Neural cell (in vitro differentiated cells): ENCODE results near the gene GINS1. TPM values are rescaled to one million over a fixed set of nuclear protein-coding genes. Genes with fewer than 3 reads are reported as not detected.

ENCODE experiments used
- H2AFZ ChIP-seq: fragments of 200-600, 300-800 bp; sonication (generic), shearing (Covaris generic); 2 replicates; pipeline ENCODE4 v1.6.0; 2014; ENCODE audit warnings: low read depth, mild to moderate bottlenecking, antibody characterized with exemption, low read length, moderate library complexity
- H3F3A ChIP-seq: fragments of 200-600 bp; shearing (Covaris generic); 2 replicates; pipeline ENCODE4 v1.6.1; 2016; ENCODE audit warnings: mild to moderate bottlenecking, moderate library complexity, mixed read lengths, antibody characterized with exemption, low read length; ENCODE audit not compliant: insufficient read depth, poor library complexity, severe bottlenecking
- H3K27ac ChIP-seq: fragments of 200-600, 300-800 bp; sonication (generic), shearing (Covaris generic); 2 replicates; pipeline ENCODE4 v1.5.1; 2014; ENCODE audit warnings: mild to moderate bottlenecking, low read length, moderate library complexity
- H3K27me3 ChIP-seq: fragments of 300-800, 200-600 bp; sonication (generic), shearing (Covaris generic); 2 replicates; pipeline ENCODE4 v1.6.0; 2014; ENCODE audit warnings: mild to moderate bottlenecking, low read depth, low read length, moderate library complexity; ENCODE audit not compliant: insufficient read depth
- H3K36me3 ChIP-seq: fragments of 300-800, 200-600 bp; sonication (generic), shearing (Covaris generic); 2 replicates; pipeline ENCODE4 v1.5.1; 2014; ENCODE audit warnings: mild to moderate bottlenecking, antibody characterized with exemption, low read length, moderate library complexity; ENCODE audit not compliant: insufficient read depth
- H3K4me2 ChIP-seq: fragments of 300-800, 200-600 bp; sonication (generic), shearing (Covaris generic); 2 replicates; pipeline ENCODE4 v1.6.0; 2014; ENCODE audit warnings: mild to moderate bottlenecking, low read length
- H3K4me3 ChIP-seq: fragments of 300-800, 200-600 bp; sonication (generic), shearing (Covaris generic); 2 replicates; pipeline ENCODE4 v1.5.1; 2014; ENCODE audit warnings: mild to moderate bottlenecking, low read length, moderate library complexity
- H3K79me2 ChIP-seq: fragments of 200-600 bp; shearing (Covaris generic); replicated peaks from 2 replicates; pipeline ENCODE4 v1.6.0; 2014; ENCODE audit warnings: mild to moderate bottlenecking, low read length, moderate library complexity; ENCODE audit not compliant: insufficient read depth
- H3K9ac ChIP-seq: fragments of 300-800, 200-600 bp; sonication (generic), shearing (Covaris generic); 2 replicates; pipeline ENCODE4 v1.6.1; 2016; ENCODE audit warnings: mild to moderate bottlenecking, low read length, mixed read lengths
- H3K9me2 ChIP-seq: fragments of 200-600 bp; shearing (Covaris generic); 2 replicates; pipeline ENCODE4 v1.6.1; 2016; ENCODE audit warnings: mild to moderate bottlenecking, low read length, mixed read lengths; ENCODE audit not compliant: insufficient read depth
- H3K9me3 ChIP-seq: fragments of 200-600, 300-800 bp; sonication (generic), shearing (Covaris generic); 2 replicates; pipeline ENCODE4 v1.6.1; 2016; ENCODE audit warnings: mild to moderate bottlenecking, mixed run types, low read length, moderate library complexity, mixed read lengths
- H4K20me1 ChIP-seq: fragments of 200-600 bp; shearing (Covaris generic); 2 replicates; pipeline ENCODE4 v1.6.1; 2016; ENCODE audit warnings: mild to moderate bottlenecking, mixed run types; ENCODE audit not compliant: insufficient read depth
- CTCF ChIP-seq: fragments of 450-650 bp; IDR thresholded peaks from 2 replicates; pipeline ENCODE4 v1.5.1; 2014; ENCODE audit warnings: antibody characterized with exemption, mild to moderate bottlenecking, moderate library complexity; ENCODE audit not compliant: poor library complexity, severe bottlenecking
- EP300 ChIP-seq: fragments of 450-650 bp; conservative IDR thresholded peaks from 2 replicates; pipeline ENCODE4 v1.6.1; 2014; ENCODE audit warnings: antibody characterized with exemption, mild to moderate bottlenecking, moderate library complexity; ENCODE audit not compliant: poor library complexity, severe bottlenecking
- EZH2 ChIP-seq: fragments of 200-600, 300-800 bp; shearing (Covaris generic), sonication (generic); IDR thresholded peaks from 2 replicates; pipeline ENCODE4 v1.6.1; 2014; ENCODE audit warnings: antibody characterized with exemption, low read length, borderline replicate concordance, mild to moderate bottlenecking; ENCODE audit not compliant: insufficient read depth, poor library complexity, severe bottlenecking
- MXI1 ChIP-seq: fragments of 450-650 bp; conservative IDR thresholded peaks from 2 replicates; pipeline ENCODE4 v1.6.1; 2014; ENCODE audit warnings: antibody characterized with exemption, mild to moderate bottlenecking; ENCODE audit not compliant: poor library complexity, severe bottlenecking
- POLR2AphosphoS5 ChIP-seq: IDR thresholded peaks from 2 replicates; pipeline ENCODE4 v1.6.1; 2012
- RAD21 ChIP-seq: fragments of 450-650 bp; conservative IDR thresholded peaks from 2 replicates; pipeline ENCODE4 v1.6.1; 2014; ENCODE audit warnings: antibody characterized with exemption, mild to moderate bottlenecking, moderate library complexity
- SMC3 ChIP-seq: fragments of 450-650 bp; conservative IDR thresholded peaks from 2 replicates; pipeline ENCODE4 v1.6.1; 2014; ENCODE audit warnings: antibody characterized with exemption, mild to moderate bottlenecking, moderate library complexity; ENCODE audit not compliant: poor library complexity
- TAF1 ChIP-seq: IDR thresholded peaks from 2 replicates; pipeline ENCODE4 v1.6.1; 2012; ENCODE audit warnings: low read depth
- polyA plus RNA-seq: library from polyadenylated mRNA; depleted of rRNA; stranded (reverse); fragments of >200 nt; gene quantifications from 2 replicates; pipeline ENCODE4 v1.2.3, GENCODE V29; 2014
- TF ChIP-seq, protein P1 (sequence below): IDR thresholded peaks from 2 replicates; pipeline ENCODE4 v1.6.1; 2012; ENCODE audit warnings: borderline replicate concordance

GINS1 gene
- polyA plus RNA-seq, 1 donor from 2014 or later = 4.5 TPM

- no peaks in the 10 kb centered on the region for H3K36me3 ChIP-seq
- H3K4me3 ChIP-seq = no peak overlapping the region
- no peaks in the 10 kb centered on the region for H3K9me2 ChIP-seq
- TF ChIP-seq, protein P1, sequence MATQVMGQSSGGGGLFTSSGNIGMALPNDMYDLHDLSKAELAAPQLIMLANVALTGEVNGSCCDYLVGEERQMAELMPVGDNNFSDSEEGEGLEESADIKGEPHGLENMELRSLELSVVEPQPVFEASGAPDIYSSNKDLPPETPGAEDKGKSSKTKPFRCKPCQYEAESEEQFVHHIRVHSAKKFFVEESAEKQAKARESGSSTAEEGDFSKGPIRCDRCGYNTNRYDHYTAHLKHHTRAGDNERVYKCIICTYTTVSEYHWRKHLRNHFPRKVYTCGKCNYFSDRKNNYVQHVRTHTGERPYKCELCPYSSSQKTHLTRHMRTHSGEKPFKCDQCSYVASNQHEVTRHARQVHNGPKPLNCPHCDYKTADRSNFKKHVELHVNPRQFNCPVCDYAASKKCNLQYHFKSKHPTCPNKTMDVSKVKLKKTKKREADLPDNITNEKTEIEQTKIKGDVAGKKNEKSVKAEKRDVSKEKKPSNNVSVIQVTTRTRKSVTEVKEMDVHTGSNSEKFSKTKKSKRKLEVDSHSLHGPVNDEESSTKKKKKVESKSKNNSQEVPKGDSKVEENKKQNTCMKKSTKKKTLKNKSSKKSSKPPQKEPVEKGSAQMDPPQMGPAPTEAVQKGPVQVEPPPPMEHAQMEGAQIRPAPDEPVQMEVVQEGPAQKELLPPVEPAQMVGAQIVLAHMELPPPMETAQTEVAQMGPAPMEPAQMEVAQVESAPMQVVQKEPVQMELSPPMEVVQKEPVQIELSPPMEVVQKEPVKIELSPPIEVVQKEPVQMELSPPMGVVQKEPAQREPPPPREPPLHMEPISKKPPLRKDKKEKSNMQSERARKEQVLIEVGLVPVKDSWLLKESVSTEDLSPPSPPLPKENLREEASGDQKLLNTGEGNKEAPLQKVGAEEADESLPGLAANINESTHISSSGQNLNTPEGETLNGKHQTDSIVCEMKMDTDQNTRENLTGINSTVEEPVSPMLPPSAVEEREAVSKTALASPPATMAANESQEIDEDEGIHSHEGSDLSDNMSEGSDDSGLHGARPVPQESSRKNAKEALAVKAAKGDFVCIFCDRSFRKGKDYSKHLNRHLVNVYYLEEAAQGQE = no peak
- no peak for TF ChIP-seq EP300
- TF ChIP-seq POLR2AphosphoS5 = no peak
- TF ChIP-seq MXI1 = no peak
- no peak for TF ChIP-seq SMC3
- TF ChIP-seq CTCF = no peak
- TF ChIP-seq EZH2 = no peak
- no peak for TF ChIP-seq RAD21
- TF ChIP-seq TAF1 = no peak
- no peak overlapping the region for H3K4me2 ChIP-seq
- no peak overlapping the region for H3K9ac ChIP-seq
- no peak overlapping the region for H2AFZ ChIP-seq
- no peak overlapping the region for H3K27ac ChIP-seq
- no peaks in the 10 kb centered on the region for H3F3A ChIP-seq
- H3K79me2 ChIP-seq = no peaks in the 10 kb centered on the region
- no peaks in the 10 kb centered on the region for H3K27me3 ChIP-seq
- H4K20me1 ChIP-seq = no peaks in the 10 kb centered on the region
- no peaks in the 10 kb centered on the region for H3K9me3 ChIP-seq
Measured at GRCh38 chr20:25437153-25437581, 29.7 kb downstream of the GINS1 start.

DNA sequence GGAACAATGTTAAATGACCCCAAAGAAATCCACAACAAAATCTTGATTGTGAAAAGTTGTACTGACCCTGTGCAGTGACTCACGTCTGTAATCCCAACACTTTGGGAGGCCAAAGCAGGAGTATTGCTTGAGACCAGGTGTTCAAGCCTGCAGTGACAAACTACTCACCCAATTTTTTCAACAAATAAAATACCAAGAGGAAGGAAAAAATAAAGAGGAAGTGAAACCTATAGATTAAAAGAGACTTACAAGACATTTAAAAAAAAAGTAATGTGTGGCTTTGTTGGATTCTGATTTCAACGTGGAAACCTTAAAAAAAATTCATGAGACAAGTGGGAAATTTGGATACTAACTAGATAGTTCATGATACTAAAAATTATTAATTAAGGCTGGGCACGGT is 31.9 kb downstream of the GINS1 start:
- Histone ChIP-seq H3K4me3 (no peak overlapping the region), H4K20me1 (no peaks in the 10 kb centered on the region), H3K79me2 (no peaks in the 10 kb centered on the region), H3K27me3 (no peaks in the 10 kb centered on the region), H3K27ac (no peak overlapping the region), H3K36me3 (no peaks in the 10 kb centered on the region), H3K4me2 (no peak overlapping the region), H3K9me3 (no peaks in the 10 kb centered on the region), H3F3A (no peaks in the 10 kb centered on the region), H3K9me2 (no peaks in the 10 kb centered on the region), H2AFZ (no peak overlapping the region), H3K9ac (no peak overlapping the region)
- TF ChIP-seq TAF1 = no peak
- no peak for TF ChIP-seq EZH2
- TF ChIP-seq EP300 = no peak
- TF ChIP-seq POLR2AphosphoS5 = no peak
- no peak for TF ChIP-seq SMC3
- TF ChIP-seq, protein P1 = no peak
- TF ChIP-seq CTCF = no peak
- TF ChIP-seq RAD21 = no peak
- no peak for TF ChIP-seq MXI1
